ENCODE measurements around the gene ADCY3. TPM values are rescaled to one million over a fixed set of nuclear protein-coding genes. Genes with fewer than 3 reads are reported as not detected.

ADCY3 gene
- total and polyA plus RNA-seq, 2 donors from 2014 or later: 21.1 to 44.6 TPM

- H3K4me1 ChIP-seq (ENCODE audit: control insufficient read depth in 2 of 3, insufficient read depth in 2 of 3, low read depth in 1 of 3, low read length in 3 of 3): no peaks in the 10 kb centered on the region
- no peak overlapping the region for H3K27ac ChIP-seq (ENCODE audit: low read depth in 2 of 2, low read length in 2 of 2)
- FAIRE-seq (no peak), DNase-seq (peak in 4 of 5 donors; percentile 43 to 91 (median 56))
- H3K9me3 ChIP-seq (ENCODE audit: control insufficient read depth in 2 of 3, insufficient read depth in 1 of 3, low read length in 3 of 3): peaks cover 0 to 1% (median 0%) of the 10 kb centered on the region in 3 donors
- H3K4me3 ChIP-seq (ENCODE audit: low read length in 3 of 3): peak overlapping the region in 1 of 3 donors; percentile 32
- no peak for TF ChIP-seq CTCF (IDR thresholded peaks at IDR 0.05; ENCODE audit: borderline replicate concordance, extremely low read depth, insufficient read depth)
- H3K9ac ChIP-seq (ENCODE audit: low read length in 3 of 3): peak overlapping the region in 1 of 3 donors; percentile 40
- no peaks in the 10 kb centered on the region for H3K36me3 ChIP-seq (ENCODE audit: control insufficient read depth in 2 of 3, insufficient read depth in 3 of 3, low read length in 3 of 3)
- H3K27me3 ChIP-seq (ENCODE audit: control insufficient read depth, insufficient read depth, low read length): no peaks in the 10 kb centered on the region
- intact Hi-C loops (cut with DNase I): no loop called here
These were observed 6.7 kb upstream of the ADCY3 start for GRCh38 chr2:24926602-24927252.

- H3K27me3 ChIP-seq (ENCODE audit: control insufficient read depth, insufficient read depth, low read length): no peaks in the 10 kb centered on the region
- H3K9me3 ChIP-seq (ENCODE audit: control insufficient read depth in 2 of 3, insufficient read depth in 1 of 3, low read length in 3 of 3): peaks cover 0 to 1% (median 0%) of the 10 kb centered on the region in 3 donors
- DNase-seq (no peak), FAIRE-seq (no peak)
- no peaks in the 10 kb centered on the region for H3K4me1 ChIP-seq (ENCODE audit: control insufficient read depth in 2 of 3, insufficient read depth in 2 of 3, low read depth in 1 of 3, low read length in 3 of 3)
- no peak overlapping the region for H3K9ac ChIP-seq (ENCODE audit: low read length in 3 of 3)
- no peaks in the 10 kb centered on the region for H3K36me3 ChIP-seq (ENCODE audit: control insufficient read depth in 2 of 3, insufficient read depth in 3 of 3, low read length in 3 of 3)
- intact Hi-C loops (cut with DNase I): no loop called here
- H3K27ac ChIP-seq (ENCODE audit: low read depth in 2 of 2, low read length in 2 of 2): no peak overlapping the region
- TF ChIP-seq CTCF (IDR thresholded peaks at IDR 0.05; ENCODE audit: borderline replicate concordance, extremely low read depth, insufficient read depth): no peak
- H3K4me3 ChIP-seq (ENCODE audit: low read length in 3 of 3): peak overlapping the region in 1 of 3 donors; percentile 32
These were observed 6.2 kb upstream of the ADCY3 start for GRCh38 chr2:24926220-24926601.

- H3K27ac ChIP-seq (ENCODE audit: low read depth in 2 of 2, low read length in 2 of 2): no peak overlapping the region
- no peaks in the 10 kb centered on the region for H3K36me3 ChIP-seq (ENCODE audit: control insufficient read depth in 2 of 3, insufficient read depth in 3 of 3, low read length in 3 of 3)
- no peaks in the 10 kb centered on the region for H3K4me1 ChIP-seq (ENCODE audit: control insufficient read depth in 2 of 3, insufficient read depth in 2 of 3, low read depth in 1 of 3, low read length in 3 of 3)
- intact Hi-C loops (cut with DNase I): no loop called here
- H3K27me3 ChIP-seq (ENCODE audit: control insufficient read depth, insufficient read depth, low read length): no peaks in the 10 kb centered on the region
- FAIRE-seq (no peak), DNase-seq (no peak)
- H3K9ac ChIP-seq (ENCODE audit: low read length in 3 of 3): no peak overlapping the region
- H3K4me3 ChIP-seq (ENCODE audit: low read length in 3 of 3): no peak overlapping the region
- TF ChIP-seq CTCF (IDR thresholded peaks at IDR 0.05; ENCODE audit: borderline replicate concordance, extremely low read depth, insufficient read depth): no peak
- H3K9me3 ChIP-seq (ENCODE audit: control insufficient read depth in 2 of 3, insufficient read depth in 1 of 3, low read length in 3 of 3): peaks cover 0 to 1% (median 0%) of the 10 kb centered on the region in 3 donors
These were observed 5.8 kb upstream of the ADCY3 start for GRCh38 chr2:24925815-24926214.
